ENCODE results near the gene UBE2G2.

The UBE2G2 gene

GRCh38 chr21:44813149-44813548 is 11.5 kb upstream of the UBE2G2 start:
- Histone ChIP-seq H3K4me1 (ENCODE audit: control insufficient read depth, insufficient read depth, low read length) (peaks cover 5% of the 10 kb centered on the region; the same call in 1 of the 2 replicates), H3K4me3 (ENCODE audit: low read depth, low read length) (no peak overlapping the region), H3K9me3 (ENCODE audit: control insufficient read depth, insufficient read depth, low read length) (no peaks in the 10 kb centered on the region), H3K9ac (ENCODE audit: low read depth, low read length) (no peak overlapping the region), H3K27me3 (ENCODE audit: control insufficient read depth, insufficient read depth, low read length) (no peaks in the 10 kb centered on the region), H3K27ac (ENCODE audit: low read depth, low read length) (no peak overlapping the region), H3K36me3 (ENCODE audit: control insufficient read depth, insufficient read depth, low read length) (peaks cover 39% of the 10 kb centered on the region)

DNA sequence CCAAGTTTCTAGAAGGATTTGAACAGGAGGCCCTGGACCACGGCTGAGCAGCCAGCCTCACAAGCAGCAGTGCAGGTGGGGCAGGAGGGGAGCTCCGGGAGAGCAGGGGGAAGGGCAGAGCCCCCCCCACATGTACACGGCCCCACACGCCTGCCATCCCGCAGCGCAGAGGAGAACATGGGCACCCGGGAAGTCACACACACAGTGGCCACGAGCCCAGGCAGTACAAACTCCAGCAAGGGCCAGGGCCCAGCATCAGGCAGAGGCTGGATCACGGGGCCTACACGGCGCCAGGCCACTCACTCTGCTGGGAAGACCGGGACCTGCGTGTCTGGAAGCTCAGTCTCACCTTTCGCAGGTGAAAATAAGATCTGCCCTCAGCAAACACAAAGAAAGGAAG is 11.0 kb upstream of the UBE2G2 start:
- H3K36me3 ChIP-seq (ENCODE audit: control insufficient read depth, insufficient read depth, low read length), result peaks cover 43% of the 10 kb centered on the region
- no peak overlapping the region for H3K27ac ChIP-seq (ENCODE audit: low read depth, low read length)
- H3K4me1 ChIP-seq (ENCODE audit: control insufficient read depth, insufficient read depth, low read length), result peaks cover 5% of the 10 kb centered on the region; the same call in 1 of the 2 replicates

DNA sequence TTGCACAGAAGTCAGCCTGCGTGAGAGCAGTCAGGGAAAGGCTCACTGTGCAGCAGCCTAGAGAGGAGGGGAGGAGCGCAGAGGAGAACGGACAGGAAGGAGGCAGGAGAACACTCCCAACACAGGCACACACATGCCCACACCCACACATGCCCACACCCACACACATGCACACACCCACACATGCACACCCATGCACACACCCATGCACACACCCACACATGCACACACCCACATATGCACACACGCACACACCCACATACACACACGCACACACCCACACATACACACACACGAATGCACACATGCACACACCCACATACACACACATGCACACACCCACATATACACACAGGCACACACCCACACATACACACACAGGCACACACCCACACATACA is 9.2 kb upstream of the UBE2G2 start:
- Histone ChIP-seq H3K27ac (ENCODE audit: low read depth, low read length) (no peak overlapping the region), H3K4me3 (ENCODE audit: low read depth, low read length) (no peak overlapping the region), H3K36me3 (ENCODE audit: control insufficient read depth, insufficient read depth, low read length) (peaks cover 60% of the 10 kb centered on the region), H3K9me3 (ENCODE audit: control insufficient read depth, insufficient read depth, low read length) (no peaks in the 10 kb centered on the region), H3K27me3 (ENCODE audit: control insufficient read depth, insufficient read depth, low read length) (no peaks in the 10 kb centered on the region), H3K4me1 (ENCODE audit: control insufficient read depth, insufficient read depth, low read length) (peaks cover 5% of the 10 kb centered on the region; the same call in 1 of the 2 replicates), H3K9ac (ENCODE audit: low read depth, low read length) (no peak overlapping the region)

More for the DNA sequence above, 11.0 kb upstream of the UBE2G2 start:
- no peaks in the 10 kb centered on the region for H3K9me3 ChIP-seq (ENCODE audit: control insufficient read depth, insufficient read depth, low read length)
- no peaks in the 10 kb centered on the region for H3K27me3 ChIP-seq (ENCODE audit: control insufficient read depth, insufficient read depth, low read length)
- H3K4me3 ChIP-seq (ENCODE audit: low read depth, low read length), result no peak overlapping the region
- H3K9ac ChIP-seq (ENCODE audit: low read depth, low read length), result no peak overlapping the region

GRCh38 chr21:44805859-44806258 is 4.2 kb upstream of the UBE2G2 start:
- Histone ChIP-seq H3K27me3 (ENCODE audit: control insufficient read depth, insufficient read depth, low read length) (no peaks in the 10 kb centered on the region), H3K4me3 (ENCODE audit: low read depth, low read length) (no peak overlapping the region), H3K9ac (ENCODE audit: low read depth, low read length) (no peak overlapping the region), H3K36me3 (ENCODE audit: control insufficient read depth, insufficient read depth, low read length) (peaks cover 68% of the 10 kb centered on the region), H3K27ac (ENCODE audit: low read depth, low read length) (no peak overlapping the region), H3K9me3 (ENCODE audit: control insufficient read depth, insufficient read depth, low read length) (no peaks in the 10 kb centered on the region), H3K4me1 (ENCODE audit: control insufficient read depth, insufficient read depth, low read length) (no peaks in the 10 kb centered on the region)

DNA sequence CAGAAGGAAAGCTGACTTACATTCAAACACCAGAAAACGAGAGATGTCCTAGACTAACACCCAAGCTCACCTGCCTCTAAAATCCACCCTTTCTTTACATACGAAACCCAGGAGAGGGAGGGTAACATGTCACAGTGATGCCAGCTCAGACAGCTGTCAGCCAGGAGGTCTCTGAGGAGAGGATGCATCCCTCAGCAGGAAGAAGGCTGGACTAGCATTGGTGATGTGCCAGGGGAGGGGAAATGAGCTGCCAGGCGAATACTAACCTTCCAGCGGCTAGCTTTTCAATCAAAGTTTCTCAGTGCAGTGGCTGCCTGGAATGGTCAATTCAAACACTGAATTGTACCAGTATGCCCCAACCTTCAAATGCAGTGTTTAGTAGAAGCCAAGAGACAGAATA is 3.6 kb upstream of the UBE2G2 start:
- Histone ChIP-seq H3K4me1 (ENCODE audit: control insufficient read depth, insufficient read depth, low read length) (peaks cover 5% of the 10 kb centered on the region), H3K36me3 (ENCODE audit: control insufficient read depth, insufficient read depth, low read length) (peaks cover 68% of the 10 kb centered on the region), H3K9me3 (ENCODE audit: control insufficient read depth, insufficient read depth, low read length) (no peaks in the 10 kb centered on the region), H3K27me3 (ENCODE audit: control insufficient read depth, insufficient read depth, low read length) (no peaks in the 10 kb centered on the region), H3K9ac (ENCODE audit: low read depth, low read length) (no peak overlapping the region), H3K27ac (ENCODE audit: low read depth, low read length) (no peak overlapping the region), H3K4me3 (ENCODE audit: low read depth, low read length) (no peak overlapping the region)

DNA sequence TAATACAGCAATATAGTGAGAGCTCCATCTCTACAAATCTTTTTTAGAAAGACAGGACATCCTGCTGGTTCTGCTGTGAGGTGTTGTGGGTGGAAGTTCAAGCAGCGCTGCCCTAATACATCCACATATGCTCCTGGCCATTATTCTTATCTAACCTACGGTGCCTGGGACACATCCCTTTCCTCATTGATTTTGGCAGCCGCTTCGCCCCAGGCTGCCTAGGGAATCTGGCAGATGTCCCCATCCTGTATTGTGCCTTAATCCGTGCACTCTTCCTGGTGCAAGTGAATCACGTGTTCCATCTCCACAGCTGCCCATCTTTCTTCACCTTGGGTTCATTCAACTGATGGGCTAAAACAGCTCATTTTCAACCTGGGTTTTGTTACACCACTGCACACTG is 3.1 kb upstream of the UBE2G2 start:
- Histone ChIP-seq H3K9me3 (ENCODE audit: control insufficient read depth, insufficient read depth, low read length) (no peaks in the 10 kb centered on the region), H3K36me3 (ENCODE audit: control insufficient read depth, insufficient read depth, low read length) (peaks cover 66% of the 10 kb centered on the region), H3K4me1 (ENCODE audit: control insufficient read depth, insufficient read depth, low read length) (peaks cover 9% of the 10 kb centered on the region), H3K9ac (ENCODE audit: low read depth, low read length) (no peak overlapping the region), H3K27ac (ENCODE audit: low read depth, low read length) (no peak overlapping the region), H3K4me3 (ENCODE audit: low read depth, low read length) (no peak overlapping the region), H3K27me3 (ENCODE audit: control insufficient read depth, insufficient read depth, low read length) (no peaks in the 10 kb centered on the region)

DNA sequence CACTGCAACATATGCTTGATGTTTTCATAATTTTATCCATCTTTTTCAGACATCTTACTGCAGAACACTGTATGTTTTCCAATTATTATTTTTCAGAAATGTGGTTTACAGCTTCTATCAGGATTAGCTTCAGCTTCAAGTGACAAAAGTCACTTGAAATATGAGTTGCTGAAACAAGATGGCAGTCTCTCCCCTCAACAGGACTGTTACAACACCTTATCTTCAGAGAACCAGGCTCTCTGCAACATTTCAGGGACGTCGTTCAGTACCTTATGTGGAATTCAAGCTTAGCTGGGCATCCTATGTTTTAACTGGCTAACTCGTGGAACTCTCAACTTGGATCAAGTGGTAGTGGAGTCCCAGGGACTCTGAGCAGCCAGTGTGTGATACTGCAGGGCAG is 2.0 kb upstream of the UBE2G2 start:
- no peak overlapping the region for H3K9ac ChIP-seq (ENCODE audit: low read depth, low read length)
- no peak overlapping the region for H3K27ac ChIP-seq (ENCODE audit: low read depth, low read length)
- peaks cover 67% of the 10 kb centered on the region for H3K36me3 ChIP-seq (ENCODE audit: control insufficient read depth, insufficient read depth, low read length)
- no peak overlapping the region for H3K4me3 ChIP-seq (ENCODE audit: low read depth, low read length)
- peaks cover 12% of the 10 kb centered on the region for H3K4me1 ChIP-seq (ENCODE audit: control insufficient read depth, insufficient read depth, low read length)
- no peaks in the 10 kb centered on the region for H3K9me3 ChIP-seq (ENCODE audit: control insufficient read depth, insufficient read depth, low read length)
- no peaks in the 10 kb centered on the region for H3K27me3 ChIP-seq (ENCODE audit: control insufficient read depth, insufficient read depth, low read length)

GRCh38 chr21:44802396-44803153 is 955 bp upstream of the UBE2G2 start:
- no peaks in the 10 kb centered on the region for H3K9me3 ChIP-seq (ENCODE audit: control insufficient read depth, insufficient read depth, low read length)
- H3K27me3 ChIP-seq (ENCODE audit: control insufficient read depth, insufficient read depth, low read length), result no peaks in the 10 kb centered on the region
- H3K36me3 ChIP-seq (ENCODE audit: control insufficient read depth, insufficient read depth, low read length), result peaks cover 69% of the 10 kb centered on the region
- peak overlapping the region; percentile 85 for H3K4me3 ChIP-seq (ENCODE audit: low read depth, low read length)
- H3K27ac ChIP-seq (ENCODE audit: low read depth, low read length), result peak overlapping the region; percentile 82
- H3K9ac ChIP-seq (ENCODE audit: low read depth, low read length), result peak overlapping the region; percentile 23; the same call in 1 of the 2 replicates
- H3K4me1 ChIP-seq (ENCODE audit: control insufficient read depth, insufficient read depth, low read length), result peaks cover 12% of the 10 kb centered on the region

DNA sequence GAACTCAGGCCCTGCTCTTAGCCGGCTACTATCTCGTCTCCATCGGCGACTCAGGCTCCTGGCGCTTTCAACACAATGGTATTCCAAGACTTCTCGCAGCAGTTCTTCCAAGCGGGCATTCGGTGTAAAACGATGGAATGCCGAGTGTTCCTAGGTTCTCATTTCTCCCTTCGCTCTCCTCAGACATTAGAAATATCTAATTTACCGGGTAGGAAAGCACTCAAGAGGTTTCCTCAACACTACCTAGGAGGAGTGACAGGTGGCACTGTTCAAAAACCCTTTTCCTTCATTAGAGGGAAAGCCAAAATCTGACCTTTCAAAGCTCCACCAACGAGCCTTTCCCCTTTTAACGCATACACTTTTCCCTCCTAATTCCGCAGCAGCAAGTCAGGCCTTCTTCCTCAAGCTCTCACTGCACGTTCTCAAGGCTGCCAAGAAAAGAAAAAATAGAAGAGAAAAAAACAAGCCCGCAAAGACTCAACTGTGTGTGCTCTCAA is 601 bp downstream of the UBE2G2 start:
- Histone ChIP-seq H3K36me3 (ENCODE audit: control insufficient read depth, insufficient read depth, low read length) (peaks cover 64% of the 10 kb centered on the region), H3K27ac (ENCODE audit: low read depth, low read length) (peak overlapping the region; percentile 82), H3K4me1 (ENCODE audit: control insufficient read depth, insufficient read depth, low read length) (peaks cover 12% of the 10 kb centered on the region), H3K27me3 (ENCODE audit: control insufficient read depth, insufficient read depth, low read length) (no peaks in the 10 kb centered on the region), H3K4me3 (ENCODE audit: low read depth, low read length) (peak overlapping the region; percentile 85), H3K9me3 (ENCODE audit: control insufficient read depth, insufficient read depth, low read length) (no peaks in the 10 kb centered on the region), H3K9ac (ENCODE audit: low read depth, low read length) (peak overlapping the region; percentile 80)

GRCh38 chr21:44800103-44800502 is 1.5 kb downstream of the UBE2G2 start:
- Histone ChIP-seq H3K4me3 (ENCODE audit: low read depth, low read length) (peak overlapping the region; percentile 85), H3K27me3 (ENCODE audit: control insufficient read depth, insufficient read depth, low read length) (no peaks in the 10 kb centered on the region), H3K9me3 (ENCODE audit: control insufficient read depth, insufficient read depth, low read length) (no peaks in the 10 kb centered on the region), H3K9ac (ENCODE audit: low read depth, low read length) (no peak overlapping the region), H3K4me1 (ENCODE audit: control insufficient read depth, insufficient read depth, low read length) (peaks cover 12% of the 10 kb centered on the region), H3K36me3 (ENCODE audit: control insufficient read depth, insufficient read depth, low read length) (peaks cover 55% of the 10 kb centered on the region), H3K27ac (ENCODE audit: low read depth, low read length) (no peak overlapping the region)

GRCh38 chr21:44799646-44800045 is 2.0 kb downstream of the UBE2G2 start:
- Histone ChIP-seq H3K9me3 (ENCODE audit: control insufficient read depth, insufficient read depth, low read length) (no peaks in the 10 kb centered on the region), H3K27me3 (ENCODE audit: control insufficient read depth, insufficient read depth, low read length) (no peaks in the 10 kb centered on the region), H3K36me3 (ENCODE audit: control insufficient read depth, insufficient read depth, low read length) (peaks cover 51% of the 10 kb centered on the region), H3K9ac (ENCODE audit: low read depth, low read length) (no peak overlapping the region), H3K4me1 (ENCODE audit: control insufficient read depth, insufficient read depth, low read length) (peaks cover 12% of the 10 kb centered on the region), H3K4me3 (ENCODE audit: low read depth, low read length) (peak overlapping the region; percentile 85; the same call in 1 of the 2 replicates), H3K27ac (ENCODE audit: low read depth, low read length) (no peak overlapping the region)

Measured in HUES48 (cell line).